ENCODE data around the gene CAPN9.

- TF ChIP-seq, protein P1, sequence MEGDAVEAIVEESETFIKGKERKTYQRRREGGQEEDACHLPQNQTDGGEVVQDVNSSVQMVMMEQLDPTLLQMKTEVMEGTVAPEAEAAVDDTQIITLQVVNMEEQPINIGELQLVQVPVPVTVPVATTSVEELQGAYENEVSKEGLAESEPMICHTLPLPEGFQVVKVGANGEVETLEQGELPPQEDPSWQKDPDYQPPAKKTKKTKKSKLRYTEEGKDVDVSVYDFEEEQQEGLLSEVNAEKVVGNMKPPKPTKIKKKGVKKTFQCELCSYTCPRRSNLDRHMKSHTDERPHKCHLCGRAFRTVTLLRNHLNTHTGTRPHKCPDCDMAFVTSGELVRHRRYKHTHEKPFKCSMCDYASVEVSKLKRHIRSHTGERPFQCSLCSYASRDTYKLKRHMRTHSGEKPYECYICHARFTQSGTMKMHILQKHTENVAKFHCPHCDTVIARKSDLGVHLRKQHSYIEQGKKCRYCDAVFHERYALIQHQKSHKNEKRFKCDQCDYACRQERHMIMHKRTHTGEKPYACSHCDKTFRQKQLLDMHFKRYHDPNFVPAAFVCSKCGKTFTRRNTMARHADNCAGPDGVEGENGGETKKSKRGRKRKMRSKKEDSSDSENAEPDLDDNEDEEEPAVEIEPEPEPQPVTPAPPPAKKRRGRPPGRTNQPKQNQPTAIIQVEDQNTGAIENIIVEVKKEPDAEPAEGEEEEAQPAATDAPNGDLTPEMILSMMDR (IDR thresholded peaks at IDR 0.05) = no peak
- TF ChIP-seq POLR2A (IDR thresholded peaks at IDR 0.05) = no peak
Measured at GRCh38 chr1:230794871-230795605, 47.9 kb downstream of the CAPN9 start.

Measured in tibial nerve (tissue), 3 donors.